D721Med (cell line): ENCODE measurements around the gene RP9.

ENCODE experiments used
- DNase-seq: peaks from one replicate; pipeline ENCODE4 v3.0.0; 2011; ENCODE audit warnings: low spot score; ENCODE audit not compliant: insufficient read length
- FAIRE-seq: peaks from 2 replicates; lab custom pipeline; 2011; peaks lifted over from hg19 to GRCh38; lab: Jason Lieb, UNC
- CTCF ChIP-seq: IDR thresholded peaks from 2 replicates; pipeline ENCODE4 v1.5.1; 2012; ENCODE audit warnings: mild to moderate bottlenecking, control low read depth; ENCODE audit not compliant: insufficient read depth; ENCODE audit errors: missing control alignments

The RP9 gene

GRCh38 chr7:33075818-33076518, 33.2 kb downstream of the RP9 start:
- FAIRE-seq = no peak
- no peak for DNase-seq
- TF ChIP-seq CTCF = no peak

DNA sequence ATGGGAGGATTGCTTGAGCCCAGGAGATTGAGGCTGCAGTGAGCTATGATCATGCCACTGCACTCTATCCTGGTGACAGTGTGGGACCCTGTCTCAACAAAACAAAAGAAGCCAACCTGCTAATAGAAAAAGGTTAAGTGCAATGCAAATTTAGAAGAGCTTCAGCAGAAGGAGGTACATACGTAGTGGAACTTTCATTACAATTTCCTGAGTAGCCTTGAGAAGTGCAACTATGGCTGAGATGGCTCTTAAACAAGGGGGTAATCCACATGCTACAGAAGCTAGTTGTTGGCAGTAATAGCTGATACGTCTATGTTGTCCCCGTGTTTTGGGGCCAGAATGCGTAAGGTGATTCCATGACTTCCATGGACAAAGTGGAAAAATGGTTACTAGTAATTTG, 36.0 kb downstream of the RP9 start:
- no peak for TF ChIP-seq CTCF
- DNase-seq (no peak), FAIRE-seq (no peak)

DNA sequence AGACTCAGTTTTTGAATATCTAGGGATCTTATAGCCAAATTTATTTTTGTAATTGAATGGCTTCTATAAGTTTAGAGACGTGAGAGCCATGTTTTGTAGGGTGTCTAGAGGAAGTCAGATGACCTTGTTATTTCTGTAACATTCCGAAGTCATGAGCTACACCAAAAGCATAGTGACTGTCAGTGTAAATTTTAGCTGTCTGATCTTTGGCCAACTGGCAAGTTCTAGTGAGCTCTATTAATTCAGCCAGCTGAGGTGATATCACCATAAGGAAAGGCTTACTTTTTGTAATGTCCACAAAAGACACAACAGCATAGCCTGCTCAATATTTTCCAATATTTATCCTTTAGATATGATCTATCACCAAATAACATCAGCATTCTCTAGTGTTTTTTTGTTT, 36.7 kb downstream of the RP9 start:
- no peak for DNase-seq
- no peak for TF ChIP-seq CTCF
- FAIRE-seq = no peak

DNA sequence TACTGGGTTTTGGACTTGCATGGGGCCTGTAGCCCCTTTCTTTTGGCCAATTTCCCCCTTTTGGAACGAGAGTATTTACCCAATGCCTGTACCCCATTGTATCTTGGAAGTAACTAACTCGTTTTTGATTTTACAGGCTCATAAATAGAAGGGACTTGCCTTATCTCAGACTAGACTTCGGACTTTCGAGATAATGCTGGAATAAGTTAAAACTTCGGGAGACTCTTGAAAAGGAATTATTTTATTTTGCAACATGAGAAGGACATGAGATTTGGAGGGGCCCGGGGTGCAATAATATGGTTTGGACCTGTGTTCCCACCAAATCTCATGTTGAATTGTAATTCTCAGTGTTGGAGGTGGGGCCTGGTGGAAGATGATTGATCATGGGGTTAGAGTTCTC, 38.4 kb downstream of the RP9 start:
- TF ChIP-seq CTCF = no peak
- no peak for FAIRE-seq
- DNase-seq = no peak

DNA sequence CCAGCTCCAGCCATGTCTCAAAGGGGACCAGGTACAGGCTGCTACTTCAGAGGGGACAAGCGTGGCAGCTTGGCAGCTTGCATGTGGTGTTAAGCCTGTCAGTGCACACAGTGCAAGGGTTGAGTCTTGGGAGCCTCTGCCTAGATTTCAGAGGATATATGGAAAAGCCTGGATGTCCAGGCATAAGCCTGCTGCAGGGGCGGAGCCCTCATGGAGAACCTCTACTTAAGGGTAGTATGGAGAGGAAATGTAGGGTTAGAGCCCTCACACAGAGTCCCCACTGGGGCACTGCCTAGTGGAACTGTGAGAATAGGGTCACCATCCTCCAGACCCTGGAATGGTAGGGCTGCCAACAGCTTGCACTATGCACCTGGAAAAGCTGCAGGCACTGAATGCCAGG, 38.9 kb downstream of the RP9 start:
- no peak for FAIRE-seq
- no peak for DNase-seq

GRCh38 chr7:33067921-33068320, 41.3 kb downstream of the RP9 start:
- TF ChIP-seq CTCF = no peak
- DNase-seq = no peak
- FAIRE-seq = no peak

More for the DNA sequence above, 38.9 kb downstream of the RP9 start:
- no peak for TF ChIP-seq CTCF

GRCh38 chr7:33066771-33067170, 42.4 kb downstream of the RP9 start:
- TF ChIP-seq CTCF = no peak
- no peak for FAIRE-seq
- no peak for DNase-seq
